GM10847 (cell line): Measurements from ENCODE around the gene XPNPEP1.

Source experiments
- POLR2A ChIP-seq: IDR thresholded peaks from 2 replicates; pipeline ENCODE4 v1.6.1; 2011; ENCODE audit not compliant: insufficient read length; ENCODE audit errors: extremely low read depth

Gene XPNPEP1

DNA sequence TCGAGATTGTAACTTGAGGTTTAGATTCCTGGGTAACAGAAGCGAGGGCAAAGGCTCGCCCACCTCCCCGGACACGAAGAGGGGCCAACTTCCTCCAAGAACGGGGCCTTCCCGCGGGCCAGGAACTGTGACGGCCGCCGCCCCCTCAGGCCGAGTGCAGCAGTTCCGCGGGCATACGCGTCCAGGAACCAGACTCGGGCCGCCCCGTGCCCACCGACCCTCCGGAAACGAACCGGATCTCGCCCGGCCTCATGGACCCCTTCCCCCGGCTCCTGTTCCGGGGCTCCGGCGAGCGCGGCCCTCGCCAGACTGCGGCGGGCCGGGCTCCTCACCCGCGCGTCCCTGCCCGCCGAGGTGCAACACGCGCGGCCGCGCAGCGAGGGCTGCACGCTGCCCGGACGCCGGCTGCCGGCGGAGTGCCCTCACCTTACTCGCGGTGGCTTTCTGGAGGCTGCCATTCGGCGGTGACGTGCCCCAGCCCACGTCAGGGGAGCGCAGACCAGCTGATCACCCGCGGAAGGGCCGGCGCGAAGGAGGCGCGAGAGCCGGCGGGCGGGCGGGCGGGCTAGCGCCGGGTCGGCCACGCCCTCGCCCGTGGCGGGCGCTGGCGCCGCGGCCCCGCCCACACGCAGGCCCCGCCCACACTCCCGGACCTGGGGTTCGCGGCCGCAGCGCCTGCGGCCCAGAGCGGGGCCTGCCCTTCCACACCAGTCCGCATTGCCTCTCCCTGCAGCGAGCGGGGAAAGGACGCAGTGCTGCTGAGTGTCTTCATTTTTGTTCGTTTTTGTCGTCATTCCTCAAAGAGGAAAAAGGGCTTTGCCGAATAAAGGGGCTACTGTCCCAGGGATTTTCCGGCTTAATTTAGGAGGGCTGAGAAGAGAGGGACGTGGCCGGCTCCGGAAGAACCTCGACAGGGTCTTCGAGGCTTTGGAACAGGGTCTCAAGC, at the start of gene XPNPEP1:
Gene XPNPEP1 (minus strand): TSS at position 536 of the 946 bp plus-strand sequence. CDS start 78 bp downstream, at position 458.
- TF ChIP-seq POLR2A = peak; percentile 89

DNA sequence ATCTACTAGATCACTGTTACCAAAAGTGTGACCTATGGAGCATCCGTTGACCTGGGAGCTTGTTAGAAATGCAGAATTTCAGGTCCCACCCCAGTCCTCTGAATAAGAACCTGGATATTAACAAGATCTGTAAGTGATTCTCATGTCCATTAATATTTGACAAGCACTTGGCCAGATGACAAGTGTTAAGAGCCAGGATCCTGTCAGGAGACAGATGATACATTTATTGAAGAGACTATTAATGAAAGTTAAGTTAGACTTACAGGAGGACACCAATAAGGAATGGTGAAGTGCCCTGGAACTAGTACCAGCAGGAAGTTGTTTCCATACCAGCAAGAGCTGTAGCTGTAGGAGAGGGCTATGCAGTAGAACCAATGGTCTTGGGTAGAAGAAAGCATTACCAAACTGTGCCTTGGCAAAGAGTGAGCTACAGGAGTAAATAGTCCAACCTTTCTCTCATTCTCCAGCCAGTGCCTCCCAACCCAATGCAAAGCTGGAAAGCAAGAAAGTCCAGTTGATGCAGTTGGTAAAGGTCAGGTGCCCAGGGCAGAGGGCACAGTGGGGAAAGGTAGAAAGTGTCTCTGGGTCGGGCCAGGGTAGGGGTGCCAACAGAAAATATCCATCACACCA, 49.2 kb upstream of the XPNPEP1 start:
- TF ChIP-seq POLR2A = no peak

DNA sequence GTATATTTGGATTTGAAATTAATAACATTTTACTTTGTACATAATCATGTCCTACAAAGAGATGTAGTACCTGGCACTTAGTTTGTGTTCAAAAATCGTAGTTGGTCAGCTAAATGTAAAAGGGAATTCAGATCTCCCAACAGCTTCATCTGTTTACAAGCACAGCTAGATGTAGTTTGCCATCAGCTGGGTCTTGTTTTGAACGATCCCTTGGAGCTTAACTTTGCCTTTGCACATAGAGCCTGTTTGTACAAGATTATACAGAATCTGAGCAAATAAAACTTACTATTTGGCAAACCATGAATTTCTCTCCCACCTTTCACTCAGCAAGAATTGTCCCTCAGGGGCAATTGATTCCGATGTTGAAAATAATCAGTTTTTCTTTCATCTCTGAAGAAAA, 48.3 kb upstream of the XPNPEP1 start:
- TF ChIP-seq POLR2A = no peak

DNA sequence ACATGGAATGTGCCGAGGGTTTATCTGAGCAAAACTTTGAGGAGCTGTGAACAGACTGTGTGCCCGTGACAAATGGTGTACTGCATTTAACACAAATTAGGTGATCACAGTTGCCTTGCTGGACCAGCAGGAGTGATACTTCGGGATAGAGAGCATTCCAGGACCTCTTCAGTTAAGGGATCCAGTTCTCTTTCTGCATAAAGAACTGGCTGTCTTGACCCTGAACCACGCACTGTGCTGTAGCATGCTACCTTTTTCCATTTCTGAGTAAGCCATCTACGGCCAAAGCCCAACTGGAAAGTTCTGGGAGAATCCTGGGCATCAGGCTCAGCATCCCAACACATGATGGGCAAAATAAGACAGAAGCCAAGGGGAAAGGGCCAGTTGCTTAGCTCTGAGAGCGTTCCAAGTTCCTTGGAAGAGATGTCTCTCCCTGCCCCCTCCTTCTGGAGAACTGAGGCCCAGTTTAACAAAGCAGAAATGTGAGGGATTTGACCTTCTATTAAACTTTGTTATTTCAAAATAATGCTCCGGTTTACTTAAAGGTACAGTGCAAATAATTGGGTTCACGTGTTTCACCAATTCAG, 46.5 kb upstream of the XPNPEP1 start:
- TF ChIP-seq POLR2A = no peak

DNA sequence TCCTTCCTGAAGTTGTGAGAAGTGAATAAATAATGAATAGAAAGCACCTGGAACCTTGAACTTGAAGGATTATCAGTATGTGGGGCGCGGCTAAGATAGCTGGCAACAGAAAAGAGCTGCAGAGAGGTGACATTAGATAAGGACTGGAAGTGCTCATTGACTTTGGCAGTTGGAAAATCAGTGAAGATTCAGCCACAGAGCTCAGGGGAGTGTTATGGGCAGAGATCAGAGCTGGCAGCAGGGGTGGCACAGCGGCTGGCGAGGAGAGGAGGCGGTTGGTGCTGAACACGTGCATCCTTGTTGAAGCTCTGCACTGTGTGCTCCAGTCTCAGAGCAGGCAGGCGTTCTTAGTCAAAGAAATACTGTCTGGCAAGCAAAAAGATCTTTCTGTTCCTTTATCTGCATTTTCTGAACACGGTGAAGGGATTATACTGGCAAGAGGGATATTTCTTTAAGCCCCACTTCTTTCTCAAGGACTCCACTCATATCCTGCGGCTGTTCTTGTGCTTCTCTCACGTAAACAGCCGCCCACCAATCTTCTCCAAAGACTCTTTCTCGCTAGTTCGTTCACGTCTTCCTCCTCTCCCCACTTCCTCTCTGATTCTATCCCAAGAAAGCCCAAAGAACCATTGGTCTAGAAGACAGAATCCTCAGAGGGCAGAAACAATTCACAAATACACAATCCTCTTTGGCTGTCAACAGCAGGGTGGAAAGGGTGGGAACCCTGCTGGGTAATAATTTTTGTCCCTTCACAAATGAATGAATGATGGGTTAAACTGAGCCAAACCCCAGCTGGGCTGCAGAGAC, 45.8 kb upstream of the XPNPEP1 start:
- no peak for TF ChIP-seq POLR2A

DNA sequence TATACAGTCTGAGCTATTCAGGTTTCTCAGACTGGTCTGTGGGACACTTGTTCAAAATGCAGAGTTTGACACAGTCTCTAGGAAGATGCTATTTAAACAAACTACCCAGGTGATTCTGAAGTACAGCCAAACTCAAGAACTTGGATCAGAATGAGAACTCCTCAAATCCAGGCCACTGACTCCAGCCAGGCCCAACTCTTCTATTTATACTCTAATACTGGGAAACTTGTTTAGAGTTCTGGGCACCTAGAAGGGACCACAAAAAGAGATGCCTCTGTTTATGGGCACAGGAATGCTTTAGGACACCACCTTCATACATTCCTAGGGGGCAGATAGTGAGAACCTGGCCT, 44.4 kb upstream of the XPNPEP1 start:
- no peak for TF ChIP-seq POLR2A

DNA sequence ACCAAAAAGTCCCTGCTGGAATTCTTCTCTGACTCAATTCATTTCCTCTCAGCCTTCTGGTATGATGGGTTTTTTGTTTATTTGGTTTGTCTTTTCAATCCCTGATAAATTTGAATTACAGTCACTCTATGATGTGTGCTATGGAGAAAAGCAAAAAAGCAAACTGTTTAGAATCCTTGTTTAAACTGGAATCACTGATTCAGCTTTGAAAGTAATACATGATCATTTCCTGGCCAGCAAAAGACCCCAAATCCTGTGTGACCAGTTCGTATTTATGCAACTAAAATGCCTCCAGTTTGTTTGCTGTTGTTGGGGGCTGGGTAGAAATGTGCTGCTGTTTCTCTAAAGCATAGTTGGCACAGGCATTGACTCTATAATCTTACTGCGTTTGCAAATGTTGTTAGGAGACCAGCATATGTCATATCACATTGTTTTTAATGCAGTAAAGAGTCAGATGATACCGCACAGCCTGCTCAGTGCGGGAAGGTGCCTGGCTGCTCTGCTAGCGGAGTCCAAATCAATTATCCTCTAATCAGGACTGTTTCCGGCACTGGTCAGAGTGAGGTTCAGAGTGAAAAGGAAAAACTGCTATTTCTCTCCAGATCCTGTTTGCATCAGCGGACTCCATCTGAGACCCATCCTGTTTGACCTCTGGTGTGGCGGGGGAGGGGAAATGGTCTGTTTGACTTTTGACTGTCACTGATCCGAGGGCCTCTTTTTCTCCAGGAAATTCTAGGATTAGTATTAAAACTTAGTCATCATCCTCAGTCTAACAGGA, 43.8 kb upstream of the XPNPEP1 start:
- TF ChIP-seq POLR2A = no peak

DNA sequence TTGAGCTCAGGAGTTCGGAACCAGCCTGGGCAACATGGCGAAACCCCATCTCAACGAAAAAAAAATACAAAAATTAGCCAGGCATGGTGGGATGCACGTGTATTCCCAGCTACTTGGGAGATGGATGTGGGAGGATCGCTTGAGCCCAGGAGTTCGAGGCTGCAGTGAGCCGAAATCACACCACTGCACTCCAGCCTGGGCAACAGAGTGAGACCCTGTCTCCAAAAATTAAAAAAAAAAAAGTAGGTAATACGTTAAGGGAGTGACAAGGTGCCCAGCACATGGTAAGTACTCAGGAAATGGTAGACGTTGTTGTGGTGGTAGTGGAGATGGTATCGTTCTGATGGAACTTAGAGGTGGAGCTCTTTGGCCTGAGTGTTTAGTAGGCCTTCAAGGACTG, 41.0 kb upstream of the XPNPEP1 start:
- no peak for TF ChIP-seq POLR2A

DNA sequence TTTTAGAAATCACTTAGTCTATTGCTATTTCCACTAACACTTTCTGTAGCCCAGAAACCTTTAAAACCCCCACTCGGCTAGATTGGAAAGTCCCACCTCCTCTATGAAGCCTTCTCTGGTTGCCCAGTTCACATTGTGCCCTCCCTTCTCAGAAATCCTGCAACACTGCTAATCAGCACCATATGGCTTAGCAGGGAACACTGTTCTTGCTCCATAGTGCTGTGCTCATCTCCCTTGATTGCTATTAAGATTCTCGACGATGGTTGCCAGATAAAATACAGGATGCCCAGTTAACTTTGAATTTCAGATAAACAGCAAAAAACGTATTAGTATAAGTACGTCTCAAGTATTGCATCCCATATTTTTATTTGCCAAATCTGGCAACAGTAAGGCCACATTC, 40.1 kb upstream of the XPNPEP1 start:
- TF ChIP-seq POLR2A = no peak

DNA sequence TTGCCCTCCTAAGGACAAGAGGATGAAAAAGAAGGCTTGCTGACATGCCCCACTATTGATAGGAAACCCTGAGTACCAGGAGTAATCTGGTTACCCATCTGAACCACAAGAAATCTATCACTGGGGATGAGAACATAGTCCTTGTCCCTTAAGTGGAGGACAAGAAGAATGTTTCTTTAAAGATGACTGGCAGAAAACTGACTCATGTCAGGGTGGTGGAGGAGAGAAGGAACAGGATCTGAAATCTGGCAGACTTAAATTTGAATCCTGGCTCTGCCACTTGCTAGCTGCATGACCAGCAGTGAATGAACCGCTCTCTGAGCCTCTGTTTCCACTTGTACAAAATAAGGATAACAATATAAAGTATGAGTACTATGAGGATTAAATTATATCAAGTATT, 38.9 kb upstream of the XPNPEP1 start:
- TF ChIP-seq POLR2A = no peak

DNA sequence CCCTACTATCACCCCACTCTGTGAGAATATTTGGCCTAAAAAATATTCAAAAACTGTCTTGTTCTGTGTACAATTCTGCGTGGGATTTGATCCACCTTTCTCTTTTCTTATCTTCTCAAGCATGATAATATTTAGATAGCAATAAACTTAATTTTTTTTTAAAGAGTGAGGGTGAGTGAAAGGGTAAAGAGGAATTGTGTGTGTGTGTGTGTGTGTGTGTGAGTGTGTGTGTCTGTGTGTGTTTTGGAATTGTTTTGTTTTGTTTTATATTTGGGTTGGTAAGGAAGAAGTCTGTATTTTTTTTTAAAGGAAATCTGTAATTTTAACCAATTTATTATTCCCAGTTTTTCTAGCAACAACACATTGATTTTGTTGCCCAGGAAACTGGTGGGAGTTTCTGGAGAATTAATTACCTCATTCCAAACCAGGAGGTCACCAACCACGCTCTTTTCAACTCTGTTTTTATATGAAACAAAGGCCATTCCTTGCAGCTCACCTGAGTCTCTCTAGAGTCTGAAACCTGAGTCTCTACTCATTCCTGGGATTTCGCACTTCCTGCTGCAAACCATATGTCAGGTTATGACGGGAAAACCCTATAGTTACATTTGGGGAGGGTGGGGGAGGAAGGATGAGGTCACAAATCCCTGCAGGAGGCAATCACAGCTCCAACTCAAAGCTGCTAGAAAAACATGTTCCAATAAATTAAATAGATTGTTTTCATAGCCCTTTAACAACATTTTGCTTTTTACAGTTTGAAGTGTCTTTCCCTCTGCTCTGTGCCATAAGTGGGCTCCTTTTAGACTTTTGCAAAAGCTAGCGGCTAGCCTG, 38.1 kb upstream of the XPNPEP1 start:
- no peak for TF ChIP-seq POLR2A

DNA sequence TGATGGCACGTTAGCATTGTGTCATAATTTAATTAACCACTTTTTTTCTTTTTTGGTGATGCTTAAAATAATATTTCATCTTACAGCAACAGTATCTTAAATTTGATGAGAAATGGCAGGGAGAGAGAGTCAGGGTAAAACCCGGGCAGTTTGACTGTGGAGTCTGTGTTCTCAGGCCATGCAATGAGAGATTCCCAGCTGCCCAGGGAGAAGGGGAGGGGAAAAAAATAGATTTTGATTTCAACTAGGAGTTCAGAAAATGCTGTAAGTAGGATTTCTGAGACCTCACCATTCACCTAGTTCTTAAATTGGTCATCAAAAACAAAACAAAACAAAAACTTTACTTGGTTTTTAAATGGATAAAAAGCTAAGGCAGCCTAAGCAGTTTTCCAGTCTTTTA, 37.4 kb upstream of the XPNPEP1 start:
- TF ChIP-seq POLR2A = no peak

DNA sequence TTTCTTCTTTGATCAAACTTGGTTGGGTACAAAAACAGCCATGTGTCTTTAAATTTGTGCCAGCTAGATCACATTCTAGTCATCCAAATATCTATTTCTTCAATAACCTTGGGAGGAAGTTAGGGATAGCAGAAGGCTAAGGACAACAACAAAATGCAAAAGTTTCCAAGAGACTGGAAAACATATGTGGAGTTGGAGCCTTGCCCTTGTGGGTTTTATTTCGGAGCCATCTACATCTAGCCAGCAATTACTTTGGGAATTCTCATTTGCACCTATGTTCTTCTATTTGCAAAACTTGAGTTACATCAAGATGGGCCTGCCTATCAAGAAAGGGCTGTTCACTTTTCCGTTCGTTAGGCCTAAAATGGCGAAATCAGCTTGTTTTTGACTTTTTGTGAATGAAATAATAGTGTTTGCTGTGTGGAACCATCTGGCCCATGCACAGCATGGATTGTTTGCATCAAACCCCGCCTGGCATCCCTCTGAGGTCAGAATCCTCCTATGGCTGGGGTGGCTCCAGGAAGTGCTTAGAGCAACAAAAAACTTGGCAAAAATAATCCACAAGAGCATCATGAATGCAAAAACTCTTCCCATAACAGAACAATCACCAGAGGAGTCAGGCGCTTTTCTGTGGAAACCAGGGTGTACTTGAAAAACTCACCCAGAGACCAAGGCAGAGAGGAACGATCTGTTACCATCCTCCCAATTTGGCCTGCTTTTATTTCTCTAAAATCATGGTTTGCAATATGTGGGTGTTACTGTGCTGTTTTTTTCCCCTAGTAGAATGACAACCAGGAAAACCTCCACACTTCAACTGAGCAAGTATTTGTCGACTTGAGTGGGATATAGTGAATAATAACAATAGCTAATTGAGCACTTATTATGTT, 36.2 kb upstream of the XPNPEP1 start:
- no peak for TF ChIP-seq POLR2A
